HepG2 (cell line): ENCODE measurements around the gene RFFL. TPM values are rescaled to one million over a fixed set of nuclear protein-coding genes. Genes with fewer than 3 reads are reported as not detected.
A peak's percentile ranks its signal among the peaks of the same experiment; 100 is the strongest.

ENCODE experiments used
- ATF1 ChIP-seq: IDR thresholded peaks from 2 replicates; pipeline ENCODE4 v1.6.1; 2016; ENCODE audit warnings: mild to moderate bottlenecking, control low read depth
- ATRX ChIP-seq: sonication (generic); formaldehyde crosslinking; IDR thresholded peaks from 2 replicates; pipeline ENCODE4 v1.4.0; 2020; ENCODE audit warnings: missing genetic modification reagents, borderline replicate concordance
- BRCA1 ChIP-seq: sonication (generic); formaldehyde crosslinking; IDR thresholded peaks from 2 replicates; pipeline ENCODE4 v1.4.0; 2020; ENCODE audit warnings: missing genetic modification reagents
- EED ChIP-seq: sonication (generic); formaldehyde crosslinking; IDR thresholded peaks from 2 replicates; pipeline ENCODE4 v1.5.0; 2020; ENCODE audit warnings: mild to moderate bottlenecking, missing genetic modification reagents
- FOXJ3 ChIP-seq: sonication (generic); formaldehyde crosslinking; IDR thresholded peaks from 2 replicates; pipeline ENCODE4 v1.4.0; 2020; ENCODE audit warnings: missing genetic modification reagents, mild to moderate bottlenecking, borderline replicate concordance
- FOXK1 ChIP-seq: sonication (generic); formaldehyde crosslinking; IDR thresholded peaks from 2 replicates; pipeline ENCODE4 v1.4.0; 2020; ENCODE audit warnings: low read depth, missing genetic modification reagents, borderline replicate concordance
- HMG20B ChIP-seq: conservative IDR thresholded peaks from 2 replicates; pipeline ENCODE4 v1.6.1; 2016; ENCODE audit warnings: missing genetic modification reagents, missing compliant biosample characterization
- HOXA7 ChIP-seq: sonication (generic); formaldehyde crosslinking; IDR thresholded peaks from 2 replicates; pipeline ENCODE4 v1.8.1; 2022; ENCODE audit warnings: mild to moderate bottlenecking, missing genetic modification reagents, moderate library complexity
- JUN ChIP-seq: sonication (generic); formaldehyde crosslinking; IDR thresholded peaks from 2 replicates; pipeline ENCODE4 v1.4.0; 2020; ENCODE audit warnings: mild to moderate bottlenecking, missing genetic modification reagents
- KAT8 ChIP-seq: IDR thresholded peaks from 2 replicates; pipeline ENCODE4 v1.6.1; 2016; ENCODE audit warnings: missing genetic modification reagents, missing compliant biosample characterization
- KMT2A ChIP-seq: sonication (generic); formaldehyde crosslinking; IDR thresholded peaks from 2 replicates; pipeline ENCODE4 v1.4.0; 2020; ENCODE audit warnings: missing genetic modification reagents
- MLX ChIP-seq: IDR thresholded peaks from 2 replicates; pipeline ENCODE4 v1.6.1; 2016
- NCOA2 ChIP-seq: sonication (generic); formaldehyde crosslinking; IDR thresholded peaks from 2 replicates; pipeline ENCODE4 v1.8.0; 2022; ENCODE audit warnings: inconsistent platforms
- POLR2G ChIP-seq: fragments of 200-400 bp; formaldehyde crosslinking; IDR thresholded peaks from 2 replicates; pipeline ENCODE4 v1.6.1; 2018; ENCODE audit warnings: mild to moderate bottlenecking, low read depth, low read length, moderate library complexity
- REPIN1 ChIP-seq: sonication (generic); formaldehyde crosslinking; IDR thresholded peaks from 2 replicates; pipeline ENCODE4 v1.8.0; 2022; ENCODE audit warnings: missing genetic modification reagents, low read depth, mild to moderate bottlenecking, borderline replicate concordance
- RFXAP ChIP-seq: sonication (generic); formaldehyde crosslinking; IDR thresholded peaks from 2 replicates; pipeline ENCODE4 v1.4.0; 2020; ENCODE audit warnings: missing genetic modification reagents, borderline replicate concordance
- SIN3B ChIP-seq: fragments of 150-350 bp; IDR thresholded peaks from 2 replicates; pipeline ENCODE4 v1.6.1; 2014; ENCODE audit warnings: low read length
- SNAPC2 ChIP-seq: sonication (generic); formaldehyde crosslinking; IDR thresholded peaks from 2 replicates; pipeline ENCODE4 v1.8.1; 2022; ENCODE audit warnings: mild to moderate bottlenecking, missing genetic modification reagents
- TEAD3 ChIP-seq: optimal IDR thresholded peaks from 2 replicates; pipeline ENCODE3; 2016; ENCODE audit warnings: borderline replicate concordance
- ZBTB8A ChIP-seq: sonication (generic); formaldehyde crosslinking; IDR thresholded peaks from 2 replicates; pipeline ENCODE4 v1.4.0; 2020; ENCODE audit warnings: mild to moderate bottlenecking, low read depth, missing genetic modification reagents, borderline replicate concordance
- ZNF160 ChIP-seq: sonication (generic); formaldehyde crosslinking; IDR thresholded peaks from 2 replicates; pipeline ENCODE4 v1.8.0; 2022; ENCODE audit warnings: mild to moderate bottlenecking, inconsistent platforms, missing genetic modification reagents
- ZNF180 ChIP-seq: sonication (generic); formaldehyde crosslinking; IDR thresholded peaks from 2 replicates; pipeline ENCODE4 v1.4.0; 2020; ENCODE audit warnings: low read depth, missing genetic modification reagents, borderline replicate concordance
- ZNF431 ChIP-seq: sonication (generic); formaldehyde crosslinking; IDR thresholded peaks from 2 replicates; pipeline ENCODE4 v1.9.0; 2022; ENCODE audit warnings: missing genetic modification reagents, low read depth, mild to moderate bottlenecking, borderline replicate concordance
- ZNF709 ChIP-seq: sonication (generic); formaldehyde crosslinking; IDR thresholded peaks from 2 replicates; pipeline ENCODE4 v1.5.0; 2020; ENCODE audit warnings: mild to moderate bottlenecking, missing genetic modification reagents
- ZNF710 ChIP-seq: sonication (generic); formaldehyde crosslinking; IDR thresholded peaks from 2 replicates; pipeline ENCODE4 v1.5.0; 2020; ENCODE audit warnings: mild to moderate bottlenecking, missing genetic modification reagents, borderline replicate concordance
- ZNF790 ChIP-seq: sonication (generic); formaldehyde crosslinking; IDR thresholded peaks from 2 replicates; pipeline ENCODE4 v1.8.0; 2022; ENCODE audit warnings: missing genetic modification reagents, mild to moderate bottlenecking, borderline replicate concordance
- ZSCAN31 ChIP-seq: sonication (generic); formaldehyde crosslinking; IDR thresholded peaks from 2 replicates; pipeline ENCODE4 v1.5.0; 2020; ENCODE audit warnings: low read depth, mild to moderate bottlenecking, missing genetic modification reagents
- polyA plus RNA-seq, 8 experiments: library from polyadenylated mRNA; depleted of rRNA in 3 of 8; stranded (reverse) in 7 of 8; unstranded in 1 of 8; fragments of >200 nt; fragmentation: Illumina TruSeq in 4 of 8; extraction: Trizol in 4 of 8; gene quantifications; 2 replicates each; pipeline versions ENCODE4 v1.2.1 to v1.2.3, GENCODE V29; 2011 to 2016; ENCODE audit warnings: low read depth in 4 of 8, missing spikeins in 1 of 8, mixed read lengths in 1 of 8; ENCODE audit not compliant: insufficient read depth in 1 of 8
- total RNA-seq, 5 experiments: library from RNA; depleted of rRNA; stranded (reverse); fragments of >200 nt; fragmentation: Illumina TruSeq; extraction: Trizol; gene quantifications; 2 replicates each; pipeline ENCODE4 v1.2.3, GENCODE V29; 2016; ENCODE audit warnings: low read depth in 1 of 5

RFFL gene
- total and polyA plus RNA-seq, 2 of the 13 experiments (the other 11 are each of a cell fraction or from before 2014, with no cell fraction given) = 24.3 to 48.6 TPM

GRCh38 chr17:35063514-35064223 lies at the start of gene RFFL (continued):
- TF ChIP-seq ATF1 (CRISPR knock-in tag) = peak; percentile 58; the same call in 1 of the 2 replicates
- peak; percentile 60 for TF ChIP-seq TEAD3
- TF ChIP-seq ATRX (CRISPR knock-in tag) = no peak
- TF ChIP-seq ZNF709 = no peak
- no peak for TF ChIP-seq SNAPC2 (CRISPR knock-in tag)
- TF ChIP-seq RFXAP (CRISPR knock-in tag) = peak; percentile 85; the same call in 1 of the 2 replicates
- no peak for TF ChIP-seq ZNF790 (CRISPR knock-in tag)
- 0 out of 2 replicates have a peak, but pooled peaks have one; percentile 42 for TF ChIP-seq ZNF431 (CRISPR knock-in tag)
- peak; percentile 36; the same call in 1 of the 2 replicates for TF ChIP-seq HMG20B
- TF ChIP-seq FOXK1 (CRISPR knock-in tag) = peak; percentile 83; the same call in 1 of the 2 replicates
- TF ChIP-seq BRCA1 = 0 out of 2 replicates have a peak, but pooled peaks have one; percentile 56
- TF ChIP-seq NCOA2 (CRISPR knock-in tag) = peak; percentile 89
- TF ChIP-seq ZNF180 (CRISPR knock-in tag) = 0 out of 2 replicates have a peak, but pooled peaks have one; percentile 38
- TF ChIP-seq KMT2A (CRISPR knock-in tag) = peak; percentile 77; the same call in 1 of the 2 replicates
- peak; percentile 44; the same call in 1 of the 2 replicates for TF ChIP-seq MLX
- no peak for TF ChIP-seq HOXA7 (CRISPR knock-in tag)
- TF ChIP-seq POLR2G = peak; percentile 82
- TF ChIP-seq ZBTB8A = no peak; the same call in 1 of the 2 replicates
- peak; percentile 92 for TF ChIP-seq ZNF710 (CRISPR knock-in tag)
- TF ChIP-seq SIN3B = peak; percentile 31; the same call in 1 of the 2 replicates
- TF ChIP-seq REPIN1 (CRISPR knock-in tag) = peak; percentile 68; the same call in 1 of the 2 replicates
- peak; percentile 64 for TF ChIP-seq KAT8 (CRISPR knock-in tag)
- peak; percentile 95 for TF ChIP-seq JUN (CRISPR knock-in tag)
- peak; percentile 63; the same call in 1 of the 2 replicates for TF ChIP-seq ZSCAN31 (CRISPR knock-in tag)
- TF ChIP-seq EED (CRISPR knock-in tag) = no peak
- 0 out of 2 replicates have a peak, but pooled peaks have one; percentile 71 for TF ChIP-seq ZNF160
- peak; percentile 88 for TF ChIP-seq FOXJ3 (CRISPR knock-in tag)
